Aortic smooth muscle cell (primary cell): ENCODE data around the gene BICRA. TPM values are rescaled to one million over a fixed set of nuclear protein-coding genes. Genes with fewer than 3 reads are reported as not detected.

Source experiments
- total RNA-seq: library from RNA; depleted of rRNA; stranded (reverse); fragments of >200 nt; gene quantifications from 2 replicates; pipeline ENCODE4 v1.2.3, GENCODE V29; 2014

The BICRA gene
- total RNA-seq, result 2.8 and 4.1 TPM in 2 replicates

GRCh38 chr19:47608969-47609905, at the start of gene BICRA:
Gene BICRA, plus strand, starts transcription at chr19:47609134. Its CDS starts 64,441 bp downstream, at chr19:47673575.

GRCh38 chr19:47573071-47574026, 35.6 kb upstream of the BICRA start, which contains the start of gene ZNF541:
Gene ZNF541, minus strand, starts transcription at chr19:47573148. Its CDS starts 17,292 bp downstream, at chr19:47555856.

GRCh38 chr19:47713046-47714021, 104.4 kb downstream of the BICRA start, which contains the start of gene EHD2:
Gene EHD2, plus strand, starts transcription at chr19:47713422. Its CDS starts 3,191 bp downstream, at chr19:47716613.

GRCh38 chr19:47745010-47745901, 136.3 kb downstream of the BICRA start, which contains the start of gene NOP53:
Gene NOP53, plus strand, starts transcription at chr19:47745546. Its CDS starts 14 bp downstream, at chr19:47745560.

Other genes with a start within 250 kb of the BICRA start
- 3.8 and 11.0 TPM in 2 replicates for gene MEIS3, start 189.6 kb upstream of the BICRA start, total RNA-seq
- gene SLC8A2, start 137.2 kb upstream of the BICRA start, total RNA-seq, result 0.12 TPM in 1 of 2 replicates, not detected in the other
- 4.2 and 4.8 TPM in 2 replicates for gene KPTN, start 124.9 kb upstream of the BICRA start, total RNA-seq
- 96.4 and 113 TPM in 2 replicates for gene NAPA, start 94.1 kb upstream of the BICRA start, total RNA-seq
- 0.12 and 0.13 TPM in 2 replicates for gene ZNF541, start 36.0 kb upstream of the BICRA start, total RNA-seq
- gene EHD2, start 104.3 kb downstream of the BICRA start, total RNA-seq, result 146 and 197 TPM in 2 replicates
- gene NOP53, start 136.4 kb downstream of the BICRA start, total RNA-seq, result 46.3 and 48.6 TPM in 2 replicates
- gene SELENOW, start 169.6 kb downstream of the BICRA start, total RNA-seq, result 257 and 284 TPM in 2 replicates
- not detected in 2 replicates for gene TPRX1, start 195.4 kb downstream of the BICRA start, total RNA-seq
- gene CRX, start 212.8 kb downstream of the BICRA start, total RNA-seq, result not detected in 2 replicates